ENCODE data around the gene MEIOSIN.

The MEIOSIN gene

GRCh38 chr19:45800070-45800553, 66.9 kb downstream of the MEIOSIN start:
- no peaks in the 10 kb centered on the region for H3K36me3 ChIP-seq (ENCODE audit: insufficient read depth, low read length)
- peaks cover 9% of the 10 kb centered on the region for H3K4me1 ChIP-seq (ENCODE audit: insufficient read depth, low read length)
- H3K79me2 ChIP-seq (ENCODE audit: insufficient read depth, low read length) = no peaks in the 10 kb centered on the region
- no peak for TF ChIP-seq CTCF (IDR thresholded peaks at IDR 0.05; ENCODE audit: borderline replicate concordance, extremely low read depth, low read length, poor library complexity, severe bottlenecking)
- TF ChIP-seq EZH2 (IDR thresholded peaks at IDR 0.05; ENCODE audit: borderline replicate concordance, low read depth, low read length, severe bottlenecking) = no peak
- no peak overlapping the region for H3K4me3 ChIP-seq (ENCODE audit: low read depth in 1 of 2, low read length in 2 of 2)
- H3K9ac ChIP-seq (ENCODE audit: low read depth, low read length) = no peak overlapping the region
- no peak overlapping the region for H2AFZ ChIP-seq (ENCODE audit: low read depth, low read length)
- DNase-seq = no peak
- H3K4me2 ChIP-seq (ENCODE audit: insufficient read depth, low read length) = no peak overlapping the region
- no peaks in the 10 kb centered on the region for H3K27me3 ChIP-seq (ENCODE audit: insufficient read depth, low read length, poor library complexity)
- no peak overlapping the region for H3K27ac ChIP-seq (ENCODE audit: low read length)
- no peaks in the 10 kb centered on the region for H3K9me3 ChIP-seq (ENCODE audit: insufficient read depth, low read length, severe bottlenecking)
- no peaks in the 10 kb centered on the region for H4K20me1 ChIP-seq (ENCODE audit: insufficient read depth, low read length)
- no peak for ATAC-seq (ENCODE audit: insufficient read depth, low read depth)

GRCh38 chr19:45801603-45802175, 68.5 kb downstream of the MEIOSIN start:
- H4K20me1 ChIP-seq (ENCODE audit: insufficient read depth, low read length) = no peaks in the 10 kb centered on the region
- no peaks in the 10 kb centered on the region for H3K27me3 ChIP-seq (ENCODE audit: insufficient read depth, low read length, poor library complexity)
- ATAC-seq (ENCODE audit: insufficient read depth, low read depth) (no peak), DNase-seq (no peak)
- H3K79me2 ChIP-seq (ENCODE audit: insufficient read depth, low read length) = no peaks in the 10 kb centered on the region
- no peak overlapping the region for H3K9ac ChIP-seq (ENCODE audit: low read depth, low read length)
- no peak overlapping the region for H3K4me2 ChIP-seq (ENCODE audit: insufficient read depth, low read length)
- H3K27ac ChIP-seq (ENCODE audit: low read length) = no peak overlapping the region
- no peak overlapping the region for H3K4me3 ChIP-seq (ENCODE audit: low read depth in 1 of 2, low read length in 2 of 2)
- no peaks in the 10 kb centered on the region for H3K36me3 ChIP-seq (ENCODE audit: insufficient read depth, low read length)
- H3K9me3 ChIP-seq (ENCODE audit: insufficient read depth, low read length, severe bottlenecking) = no peaks in the 10 kb centered on the region
- peaks cover 9% of the 10 kb centered on the region for H3K4me1 ChIP-seq (ENCODE audit: insufficient read depth, low read length)
- no peak overlapping the region for H2AFZ ChIP-seq (ENCODE audit: low read depth, low read length)
- no peak for TF ChIP-seq EZH2 (IDR thresholded peaks at IDR 0.05; ENCODE audit: borderline replicate concordance, low read depth, low read length, severe bottlenecking)
- no peak for TF ChIP-seq CTCF (IDR thresholded peaks at IDR 0.05; ENCODE audit: borderline replicate concordance, extremely low read depth, low read length, poor library complexity, severe bottlenecking)

- no peaks in the 10 kb centered on the region for H3K36me3 ChIP-seq (ENCODE audit: insufficient read depth, low read length)
- ATAC-seq (ENCODE audit: insufficient read depth, low read depth) = no peak
Observed at GRCh38 chr19:45804140-45804958, 71.1 kb downstream of the MEIOSIN start.

More at GRCh38 chr19:45804140-45804958, 71.1 kb downstream of the MEIOSIN start:
- H3K79me2 ChIP-seq (ENCODE audit: insufficient read depth, low read length) = no peaks in the 10 kb centered on the region
- peaks cover 4% of the 10 kb centered on the region for H3K4me1 ChIP-seq (ENCODE audit: insufficient read depth, low read length)
- H2AFZ ChIP-seq (ENCODE audit: low read depth, low read length) = no peak overlapping the region
- H3K9ac ChIP-seq (ENCODE audit: low read depth, low read length) = no peak overlapping the region
- TF ChIP-seq EZH2 (IDR thresholded peaks at IDR 0.05; ENCODE audit: borderline replicate concordance, low read depth, low read length, severe bottlenecking) (no peak), CTCF (IDR thresholded peaks at IDR 0.05; ENCODE audit: borderline replicate concordance, extremely low read depth, low read length, poor library complexity, severe bottlenecking) (no peak)
- H3K27ac ChIP-seq (ENCODE audit: low read length) = no peak overlapping the region
- no peak overlapping the region for H3K4me2 ChIP-seq (ENCODE audit: insufficient read depth, low read length)
- H4K20me1 ChIP-seq (ENCODE audit: insufficient read depth, low read length) = no peaks in the 10 kb centered on the region
- H3K27me3 ChIP-seq (ENCODE audit: insufficient read depth, low read length, poor library complexity) = no peaks in the 10 kb centered on the region
- H3K9me3 ChIP-seq (ENCODE audit: insufficient read depth, low read length, severe bottlenecking) = no peaks in the 10 kb centered on the region
- H3K4me3 ChIP-seq (ENCODE audit: low read depth in 1 of 2, low read length in 2 of 2) = no peak overlapping the region
- DNase-seq = no peak
